Erythroblast (primary cell): ENCODE data around the gene C2orf76.

ENCODE experiments used
- GATA1 ChIP-seq: IDR thresholded peaks from 2 replicates; pipeline ENCODE4 v1.6.1; 2011; ENCODE audit warnings: low read depth, mild to moderate bottlenecking, control low read depth, low read length, moderate library complexity
- POLR2A ChIP-seq: IDR thresholded peaks from 2 replicates; pipeline ENCODE4 v1.6.1; 2011; ENCODE audit warnings: mild to moderate bottlenecking, low read length

DNA sequence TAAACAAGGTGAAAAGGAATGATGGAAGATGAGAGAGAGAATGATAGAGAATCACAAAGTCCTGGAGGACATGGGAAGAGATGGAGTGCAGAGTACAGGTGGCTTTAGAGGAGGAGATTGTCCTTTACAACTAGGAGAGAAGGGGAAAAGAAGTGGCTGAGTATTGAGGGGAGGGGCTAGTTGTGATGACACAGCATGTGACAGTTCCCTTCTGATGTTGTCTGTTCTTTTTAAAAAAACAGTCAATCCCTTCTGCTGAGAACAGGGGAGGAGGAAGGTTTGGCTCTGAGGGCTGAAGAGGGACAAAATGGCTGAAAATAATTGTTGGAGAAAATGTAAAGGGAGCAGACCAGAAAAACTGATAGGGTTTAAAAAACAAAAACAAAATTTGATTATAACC is 99.0 kb downstream of the C2orf76 start:
- no peak for TF ChIP-seq POLR2A
- no peak for TF ChIP-seq GATA1
